Transverse colon (tissue), 4 donors: ENCODE results near the gene BLOC1S3. TPM values are rescaled to one million over a fixed set of nuclear protein-coding genes. Genes with fewer than 3 reads are reported as not detected.

Experiments
- DNase-seq: peaks from one replicate; pipeline ENCODE4 v3.0.0-alpha.2; 2019
- H3K27ac ChIP-seq, 4 donors: fragments of 200-600 bp; sonication (generic); 2 replicates each; pipeline ENCODE4 v1.5.1; 2016 to 2018; ENCODE audit warnings: inconsistent platforms in 4 of 4
- H3K27me3 ChIP-seq: fragments of 200-600 bp; sonication (generic); 2 replicates; pipeline ENCODE4 v1.5.1; 2017; ENCODE audit warnings: inconsistent platforms
- H3K36me3 ChIP-seq, 4 donors: fragments of 200-600 bp; sonication (generic); 2 replicates each; pipeline ENCODE4 v1.5.1; 2017 to 2019; ENCODE audit warnings: inconsistent platforms in 4 of 4
- H3K4me1 ChIP-seq, 4 donors: fragments of 200-600 bp; sonication (generic); 2 replicates each; pipeline ENCODE4 v1.5.1; 2017 to 2020; ENCODE audit warnings: inconsistent platforms in 4 of 4
- H3K4me3 ChIP-seq, 4 donors: fragments of 200-600 bp; sonication (generic); 1 replicate in 1 of 4; 2 replicates in 3 of 4; pipeline versions ENCODE4 v1.5.1 to v1.6.1; 2017 to 2019; ENCODE audit warnings: inconsistent platforms in 4 of 4
- H3K9me3 ChIP-seq, 2 donors: fragments of 200-600 bp; sonication (generic); 2 replicates each; pipeline ENCODE4 v1.5.1; 2017 to 2019; ENCODE audit warnings: inconsistent platforms in 2 of 2
- CTCF ChIP-seq, 5 experiments: fragments of 200-600 bp in 3 of 5; fragments of 450-650 bp in 2 of 5; sonication (generic) in 3 of 5; IDR thresholded peaks; 1 replicate in 2 of 5; 2 replicates in 3 of 5; pipeline ENCODE4 v1.5.1; 2016 to 2017; ENCODE audit warnings: antibody characterized with exemption in 5 of 5, inconsistent platforms in 3 of 5, mild to moderate bottlenecking in 2 of 5, moderate library complexity in 1 of 5
- EP300 ChIP-seq: sonication (generic); formaldehyde crosslinking; IDR thresholded peaks from one replicate; pipeline ENCODE4 v1.6.1; 2017; ENCODE audit warnings: antibody characterized with exemption, low read depth
- POLR2A ChIP-seq: fragments of 450-650 bp; IDR thresholded peaks from one replicate; pipeline ENCODE4 v1.6.1; 2016; ENCODE audit warnings: antibody characterized with exemption, mild to moderate bottlenecking, moderate library complexity
- POLR2AphosphoS5 ChIP-seq, 3 donors: sonication (generic); formaldehyde crosslinking; IDR thresholded peaks; one replicate each; pipeline ENCODE4 v1.6.1; 2016; ENCODE audit warnings: antibody characterized with exemption in 3 of 3
- WGBS, 2 donors: methylation state at CpG; one replicate each; pipeline ENCODE4 v1.1.5; 2018; ENCODE audit warnings: low coverage in 1 of 2; 5-methylcytosine and 5-hydroxymethylcytosine counted together
- in situ Hi-C, 4 donors: fragments of 200-750 bp; cut with MboI; loops; one replicate each; pipeline versions ENCODE4 v1.15.0 to v1.15.1; 2017; ENCODE audit warnings: low sequenced_read_pairs in 3 of 4, low pct_ligation_motif_present in 1 of 4, low pct_unique_long_range_greater_than_20kb in 1 of 4
- intact Hi-C: fragments of 100-400 bp; cut with DNase I; formaldehyde crosslinking; loops from one replicate; pipeline ENCODE4 v1.15.1; 2023; ENCODE audit warnings: low total_unique reads
- total RNA-seq, 4 donors: library from RNA; depleted of rRNA; stranded (reverse); fragments of >200 nt; gene quantifications; one replicate each; pipeline ENCODE4 v1.1.0, GENCODE V29; 2016

The BLOC1S3 gene
- total RNA-seq, 4 donors from 2014 or later, result 5.0 to 10.3 (median 9.2) TPM

- Histone ChIP-seq H3K4me3 (no peak overlapping the region), H3K4me1 (peaks cover 3 to 14% (median 10%) of the 10 kb centered on the region in 4 donors), H3K36me3 (no peaks in the 10 kb centered on the region), H3K27ac (no peak overlapping the region), H3K9me3 (no peaks in the 10 kb centered on the region), H3K27me3 (peaks cover 41% of the 10 kb centered on the region)
- WGBS, 2 donors, result 56% methylated on average over 31 of the region's 32 CpGs; no CpG with 5 or more reads in 1 of the 2 donors
- in situ Hi-C loops (no loop called here), intact Hi-C loops (no loop called here)
- no peak for DNase-seq
- no peak for TF ChIP-seq EP300
- TF ChIP-seq CTCF (IDR thresholded peaks at IDR 0.05), result peak in 3 of 5 experiments; percentile 14 to 22 (median 17)
Observed at GRCh38 chr19:45161738-45162607, 16.6 kb upstream of the BLOC1S3 start.

- H3K27ac ChIP-seq, result no peak overlapping the region
- no peak overlapping the region for H3K4me3 ChIP-seq
- peaks cover 3 to 14% (median 10%) of the 10 kb centered on the region in 4 donors for H3K4me1 ChIP-seq
- peaks cover 41% of the 10 kb centered on the region for H3K27me3 ChIP-seq
- H3K9me3 ChIP-seq, result no peaks in the 10 kb centered on the region
- intact Hi-C loops, result no loop called here
- no peaks in the 10 kb centered on the region for H3K36me3 ChIP-seq
- DNase-seq, result no peak
- in situ Hi-C loops, result no loop called here
- WGBS, 2 donors, result 81% methylated on average over 18 of the region's 18 CpGs; no CpG with 5 or more reads in 1 of the 2 donors
- TF ChIP-seq POLR2A, result no peak
- TF ChIP-seq POLR2AphosphoS5 (IDR thresholded peaks at IDR 0.05), result no peak
- no peak for TF ChIP-seq EP300
- no peak for TF ChIP-seq CTCF (IDR thresholded peaks at IDR 0.05)
Observed at GRCh38 chr19:45162608-45163143, 15.9 kb upstream of the BLOC1S3 start.

DNA sequence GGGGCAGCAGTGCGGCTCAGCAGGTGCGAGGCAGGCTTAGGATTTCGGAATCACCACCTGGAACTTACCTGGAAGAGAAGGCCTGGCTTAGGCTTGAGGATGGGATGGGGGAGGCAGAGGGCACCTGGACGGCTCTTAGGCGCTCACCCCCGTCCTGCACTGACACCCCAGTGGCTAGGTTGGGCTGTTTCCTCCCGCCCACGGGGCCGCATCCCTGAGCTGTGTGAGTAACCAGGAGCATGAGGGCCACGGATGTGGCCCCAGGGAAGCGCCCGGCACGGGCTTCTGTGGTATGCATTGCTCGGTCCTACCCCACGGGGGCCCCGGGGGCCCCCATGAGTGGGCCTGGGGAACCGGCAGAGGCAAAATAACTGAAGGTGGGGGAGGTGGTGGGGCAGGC lies 15.4 kb upstream of the BLOC1S3 start:
- Histone ChIP-seq H3K27ac (no peak overlapping the region), H3K4me1 (peaks cover 3 to 14% (median 10%) of the 10 kb centered on the region in 4 donors), H3K9me3 (no peaks in the 10 kb centered on the region), H3K36me3 (no peaks in the 10 kb centered on the region), H3K27me3 (peaks cover 36% of the 10 kb centered on the region), H3K4me3 (no peak overlapping the region)
- in situ Hi-C loops, result no loop called here
- no peak for TF ChIP-seq POLR2A
- no peak for TF ChIP-seq CTCF (IDR thresholded peaks at IDR 0.05)
- TF ChIP-seq POLR2AphosphoS5 (IDR thresholded peaks at IDR 0.05), result no peak
- no peak for TF ChIP-seq EP300
- no peak for DNase-seq
- intact Hi-C loops, result no loop called here
- WGBS, 2 donors, result 87% methylated on average over 16 of the region's 17 CpGs; no CpG with 5 or more reads in 1 of the 2 donors

- no peak for DNase-seq
- no peaks in the 10 kb centered on the region for H3K9me3 ChIP-seq
- no peak overlapping the region for H3K27ac ChIP-seq
- H3K36me3 ChIP-seq, result no peaks in the 10 kb centered on the region
- H3K4me3 ChIP-seq, result no peak overlapping the region
- intact Hi-C loops, result no loop called here
- no peak for TF ChIP-seq POLR2AphosphoS5 (IDR thresholded peaks at IDR 0.05)
- TF ChIP-seq POLR2A, result no peak
- TF ChIP-seq CTCF (IDR thresholded peaks at IDR 0.05), result no peak
- no peak for TF ChIP-seq EP300
- peaks cover 28% of the 10 kb centered on the region for H3K27me3 ChIP-seq
- in situ Hi-C loops, result no loop called here
- 87% methylated on average over 10 of the region's 15 CpGs; no CpG with 5 or more reads in 1 of the 2 donors for WGBS, 2 donors
- peaks cover 3 to 14% (median 10%) of the 10 kb centered on the region in 4 donors for H3K4me1 ChIP-seq
Observed at GRCh38 chr19:45163751-45164460, 14.7 kb upstream of the BLOC1S3 start.
